Testis (tissue), 3 donors: ENCODE measurements around the gene HIC2. TPM values are rescaled to one million over a fixed set of nuclear protein-coding genes. Genes with fewer than 3 reads are reported as not detected.
A peak's percentile ranks its signal among the peaks of the same experiment; 100 is the strongest.
"Not testable (repeated sequence)": the region's sequence is repeated elsewhere in the genome, so short reads cannot be mapped to it uniquely, and the experiment has no call there.

Source experiments
- DNase-seq: peaks from one replicate; pipeline ENCODE4 v3.0.0-alpha.2; 2019
- H3K27ac ChIP-seq, 2 donors: fragments of 200-600 bp; sonication (generic); one replicate each; pipeline ENCODE4 v1.5.1; 2019
- H3K27me3 ChIP-seq: fragments of 200-600 bp; sonication (generic); one replicate; pipeline ENCODE4 v1.5.1; 2019
- H3K36me3 ChIP-seq: fragments of 200-600 bp; sonication (generic); one replicate; pipeline ENCODE4 v1.5.1; 2017; ENCODE audit warnings: low read depth; ENCODE audit errors: missing control alignments
- H3K4me1 ChIP-seq: fragments of 200-600 bp; sonication (generic); one replicate; pipeline ENCODE4 v1.5.1; 2019
- H3K4me3 ChIP-seq, 2 donors: fragments of 200-600 bp; sonication (generic); one replicate each; pipeline ENCODE4 v1.5.1; 2017 to 2019
- H3K9me3 ChIP-seq: fragments of 200-600 bp; sonication (generic); one replicate; pipeline ENCODE4 v1.5.1; 2017
- CTCF ChIP-seq, 3 experiments: fragments of 450-650 bp in 2 of 3; fragments of 200-600 bp in 1 of 3; sonication (generic) in 1 of 3; IDR thresholded peaks; one replicate each; pipeline ENCODE4 v1.5.1; 2016 to 2019; ENCODE audit warnings: antibody characterized with exemption in 3 of 3, mild to moderate bottlenecking in 2 of 3, moderate library complexity in 1 of 3
- POLR2A ChIP-seq: fragments of 450-650 bp; IDR thresholded peaks from one replicate; pipeline ENCODE4 v1.6.1; 2017; ENCODE audit warnings: antibody characterized with exemption, mild to moderate bottlenecking, moderate library complexity
- WGBS, 2 donors: methylation state at CpG; one replicate each; pipeline ENCODE4 v1.1.5; 2018; 5-methylcytosine and 5-hydroxymethylcytosine counted together
- intact Hi-C: fragments of 100-400 bp; cut with DNase I; formaldehyde crosslinking; loops from one replicate; pipeline ENCODE4 v1.15.1; 2023; ENCODE audit warnings: low total_unique reads
- polyA plus RNA-seq: library from polyadenylated mRNA; stranded (reverse); fragments of 350-450 nt; fragmentation: Illumina TruSeq; extraction: RNeasy Lipid Tissue Mini Kit (QIAGEN cat#74804); gene quantifications from one replicate; pipeline ENCODE4 v1.2.3, GENCODE V29; 2014; ENCODE audit warnings: low read depth, low replicate concordance; ENCODE audit not compliant: insufficient read depth
- total RNA-seq, 2 donors: library from RNA; depleted of rRNA; stranded (reverse); fragments of >200 nt; gene quantifications; one replicate each; pipeline ENCODE4 v1.2.3, GENCODE V29; 2016

Gene HIC2
- total and polyA plus RNA-seq, 3 donors from 2014 or later: 11.1 to 24.4 (median 24.0) TPM

DNA sequence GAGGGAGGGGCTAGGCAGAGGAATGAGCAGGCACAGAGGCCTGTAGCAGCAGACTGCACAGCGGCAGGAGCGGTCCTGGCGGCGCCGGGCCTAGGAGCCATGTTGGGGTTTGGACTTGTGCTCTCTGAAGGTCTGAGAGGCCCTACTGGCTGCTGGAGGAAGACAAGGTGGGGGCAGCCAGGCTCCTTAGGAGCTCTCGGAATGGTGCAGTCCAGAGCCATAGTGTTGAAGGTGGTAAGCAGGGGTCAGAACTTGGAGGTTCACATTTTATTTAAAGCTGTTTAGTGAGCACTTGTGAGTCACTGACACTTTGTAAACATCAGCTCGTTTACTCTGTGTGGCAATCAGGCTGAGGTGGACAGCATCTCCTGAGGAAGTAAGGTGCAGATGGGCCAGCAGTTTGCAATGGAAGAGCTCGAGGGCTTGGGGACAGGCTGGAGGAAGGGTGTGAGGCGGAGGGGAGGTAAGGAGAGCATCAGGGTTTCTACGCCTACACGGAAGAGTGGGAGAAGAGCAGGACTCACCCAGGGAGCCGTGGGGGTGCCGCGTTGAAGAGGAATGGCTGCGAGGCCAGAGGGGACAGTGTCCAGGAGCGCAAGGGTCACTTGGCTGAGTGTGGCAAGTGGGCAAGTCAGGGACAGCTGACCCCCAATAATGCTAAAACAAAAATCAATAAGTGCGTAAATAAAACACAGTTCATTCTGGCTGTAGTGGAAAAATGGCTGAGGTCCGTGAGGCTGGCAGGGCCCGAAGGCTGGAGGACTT, 40.0 kb downstream of the HIC2 start:
- intact Hi-C loops: no loop called here
- no peaks in the 10 kb centered on the region for H3K36me3 ChIP-seq
- 89 to 92% methylated on average over 19 of the region's 19 CpGs for WGBS, 2 donors
- DNase-seq: no peak
- no peak for TF ChIP-seq POLR2A
- no peak for TF ChIP-seq CTCF (IDR thresholded peaks at IDR 0.05)
- H3K27me3 ChIP-seq: no peaks in the 10 kb centered on the region
- H3K4me1 ChIP-seq: no peaks in the 10 kb centered on the region
- no peak overlapping the region for H3K27ac ChIP-seq
- no peak overlapping the region for H3K4me3 ChIP-seq
- H3K9me3 ChIP-seq: no peaks in the 10 kb centered on the region

- H3K27me3 ChIP-seq, H3K27ac ChIP-seq, H3K4me1 ChIP-seq, DNase-seq, H3K4me3 ChIP-seq, H3K9me3 ChIP-seq, H3K36me3 ChIP-seq, intact Hi-C loops: not testable (repeated sequence)
- 100% methylated on average over 1 of the region's 4 CpGs; no CpG with 5 or more reads in 1 of the 2 donors for WGBS, 2 donors
Measured at GRCh38 chr22:21462672-21463071, 45.5 kb downstream of the HIC2 start.

- no CpG with 5 or more reads among the region's 74 CpGs for WGBS, 2 donors
- intact Hi-C loops: not testable (repeated sequence)
Measured at GRCh38 chr22:21467337-21468193, 50.4 kb downstream of the HIC2 start, which contains the start of gene TMEM191C. TMEM191C (plus strand) TSS chr22:21467387; CDS start chr22:21467460, 73 bp downstream.

DNA sequence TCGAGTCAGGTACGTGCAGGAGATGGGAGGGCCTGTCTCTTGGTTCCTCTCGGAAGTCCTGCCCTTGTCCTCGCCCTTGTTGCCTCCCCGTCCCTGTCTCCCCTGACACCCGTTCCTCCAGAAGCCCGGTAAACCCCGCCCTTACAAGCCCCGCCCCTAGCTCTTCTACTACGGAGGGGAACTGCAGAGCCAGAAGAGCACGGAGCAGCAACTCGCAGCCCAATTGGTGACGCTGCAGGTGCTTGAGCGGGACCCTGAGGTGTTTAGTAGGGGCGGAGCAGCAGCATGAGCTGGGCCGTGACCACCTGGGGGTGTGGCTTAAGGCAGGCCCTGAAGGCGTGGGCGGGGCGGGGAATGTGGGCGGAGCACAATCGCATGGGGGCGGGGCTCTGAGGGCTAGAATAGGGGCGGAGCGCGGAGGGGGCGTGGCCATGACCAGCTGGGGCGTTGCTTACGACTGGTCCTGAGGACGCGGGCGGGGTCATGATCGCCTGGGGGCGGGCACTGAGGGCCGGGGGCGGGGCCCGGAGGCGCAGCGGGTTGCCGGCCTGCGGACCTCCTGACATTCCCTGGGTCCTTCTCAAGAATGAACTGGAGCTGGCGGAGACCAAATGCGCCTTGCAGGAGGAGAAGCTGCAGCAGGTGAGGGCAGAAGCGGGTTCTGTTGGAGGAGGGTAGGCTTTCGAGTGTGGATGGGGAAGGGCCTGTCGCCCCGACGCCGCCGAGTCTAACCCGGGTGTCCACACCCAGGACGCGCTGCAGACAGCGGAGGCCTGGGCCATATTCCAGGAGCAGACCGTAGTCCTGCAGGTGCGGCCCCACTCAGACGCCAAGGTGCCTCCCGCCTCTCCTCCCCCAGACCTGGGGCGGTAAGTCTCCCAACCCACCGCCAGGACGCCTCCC, 51.3 kb downstream of the HIC2 start:
- H3K27me3 ChIP-seq, H3K36me3 ChIP-seq, H3K4me1 ChIP-seq: not testable (repeated sequence)

More at GRCh38 chr22:21467337-21468193, 50.4 kb downstream of the HIC2 start, which contains the start of gene TMEM191C:
- not testable (repeated sequence) for H3K4me1 ChIP-seq, H3K27me3 ChIP-seq, DNase-seq, H3K9me3 ChIP-seq, H3K36me3 ChIP-seq, H3K27ac ChIP-seq
- peak within 1 kb of the TSS in 1 of 2 donors; percentile 31 for H3K4me3 ChIP-seq

DNA sequence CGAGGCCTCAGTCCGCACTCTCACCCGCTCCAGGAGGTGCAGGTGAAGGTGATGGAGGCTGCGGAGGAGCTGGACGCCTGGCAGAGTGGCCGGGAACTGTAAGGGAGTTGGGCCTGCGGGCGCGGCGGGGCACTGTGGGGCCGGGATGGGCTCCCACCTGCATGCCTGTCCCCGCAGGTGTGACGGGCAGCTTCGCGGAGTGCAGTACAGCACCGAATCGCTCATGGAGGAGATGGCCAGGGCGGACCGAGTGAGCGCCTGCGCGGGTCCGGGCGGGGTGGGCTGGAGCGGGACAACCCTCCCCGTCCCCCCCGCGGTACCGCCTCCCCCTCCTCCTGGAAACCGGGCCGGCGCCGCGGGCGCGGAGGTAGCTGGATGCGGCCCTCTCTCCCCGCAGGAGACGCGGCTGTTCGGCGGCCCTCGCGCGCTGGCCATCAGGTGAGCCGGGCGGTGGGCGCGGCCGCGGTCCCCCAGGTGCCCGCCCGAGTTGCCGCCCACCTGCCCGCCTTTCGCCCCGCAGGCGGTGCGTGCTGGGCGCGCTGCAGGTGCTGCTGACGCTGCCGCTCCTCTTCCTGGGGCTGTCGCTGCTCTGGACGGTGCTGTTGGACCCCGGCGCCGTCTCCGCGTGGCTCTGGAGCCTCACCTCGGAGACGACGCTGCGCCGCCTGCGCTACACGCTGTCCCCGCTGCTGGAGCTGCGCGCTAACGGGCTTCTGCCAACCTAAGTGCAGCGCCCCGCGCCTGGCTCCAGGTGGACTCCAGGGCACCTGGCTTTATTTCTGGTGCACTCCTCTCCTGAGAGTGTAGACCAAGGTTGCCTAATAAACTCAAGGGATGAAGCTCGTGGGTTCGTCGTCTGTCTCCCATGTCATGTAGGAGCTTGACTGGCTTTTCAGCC, 52.2 kb downstream of the HIC2 start:
- H3K4me1 ChIP-seq, DNase-seq, H3K9me3 ChIP-seq, H3K27ac ChIP-seq, intact Hi-C loops, H3K36me3 ChIP-seq, H3K4me3 ChIP-seq, H3K27me3 ChIP-seq: not testable (repeated sequence)
- 46% methylated on average over 43 of the region's 87 CpGs; no CpG with 5 or more reads in 1 of the 2 donors for WGBS, 2 donors

More for the DNA sequence above, 51.3 kb downstream of the HIC2 start:
- DNase-seq: peak; percentile 94
- H3K9me3 ChIP-seq, intact Hi-C loops, H3K27ac ChIP-seq: not testable (repeated sequence)
- WGBS, 2 donors: 0% methylated on average over 1 to 10 of the region's 60 CpGs
- peak overlapping the region in 1 of 2 donors; percentile 31 for H3K4me3 ChIP-seq

DNA sequence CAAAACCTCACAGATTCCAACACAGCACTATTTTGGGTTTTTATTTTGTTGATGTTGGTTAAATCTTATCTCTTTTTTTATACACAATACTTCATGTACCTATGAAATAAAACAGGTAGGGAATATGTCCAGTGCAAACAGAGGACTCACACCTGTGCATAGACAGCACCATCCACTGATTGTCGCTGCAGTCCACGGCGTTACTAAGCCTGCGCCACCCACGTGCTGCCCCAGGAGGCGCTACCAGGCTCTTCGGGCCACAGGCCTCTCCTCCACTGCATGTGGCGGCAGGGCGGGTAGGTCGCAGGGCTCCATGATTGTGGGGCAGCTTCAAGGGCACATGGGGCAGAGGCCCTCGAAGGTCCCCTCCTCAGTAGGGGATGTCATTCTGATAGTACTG, 55.8 kb downstream of the HIC2 start:
- H3K9me3 ChIP-seq, H3K36me3 ChIP-seq, H3K27ac ChIP-seq, DNase-seq, H3K4me3 ChIP-seq, intact Hi-C loops, H3K27me3 ChIP-seq, H3K4me1 ChIP-seq: not testable (repeated sequence)
- no CpG with 5 or more reads among the region's 11 CpGs for WGBS, 2 donors

GRCh38 chr22:21473664-21474063, 56.5 kb downstream of the HIC2 start:
- WGBS, 2 donors: no CpG with 5 or more reads among the region's 13 CpGs
- H3K4me1 ChIP-seq, intact Hi-C loops, DNase-seq, H3K36me3 ChIP-seq, H3K4me3 ChIP-seq, H3K9me3 ChIP-seq, H3K27me3 ChIP-seq, H3K27ac ChIP-seq: not testable (repeated sequence)

DNA sequence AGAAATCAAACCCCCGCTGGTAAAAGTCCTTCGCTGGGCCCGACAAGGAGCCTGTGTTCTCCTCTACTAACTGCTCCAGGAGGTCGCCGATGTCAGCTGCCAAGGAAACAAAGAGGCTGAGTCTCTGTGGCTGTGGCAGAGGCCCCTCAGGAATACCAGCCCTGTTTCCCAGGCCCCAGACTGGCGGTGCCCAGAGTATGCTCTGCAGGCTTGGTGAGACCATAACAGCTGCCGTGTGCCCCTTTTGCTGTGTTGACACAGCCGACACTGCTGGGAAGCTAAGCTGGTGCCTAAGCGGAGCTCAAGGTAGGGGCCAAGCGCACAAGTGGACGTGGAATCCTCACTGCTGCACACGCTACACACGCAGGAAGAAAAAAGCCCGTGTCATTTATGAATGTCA, 66.9 kb downstream of the HIC2 start:
- H3K36me3 ChIP-seq, H3K27ac ChIP-seq, DNase-seq, H3K9me3 ChIP-seq, H3K27me3 ChIP-seq, H3K4me3 ChIP-seq, H3K4me1 ChIP-seq, intact Hi-C loops: not testable (repeated sequence)
- WGBS, 2 donors: 96% methylated on average over 6 of the region's 14 CpGs; no CpG with 5 or more reads in 1 of the 2 donors

GRCh38 chr22:21487723-21488122, 70.6 kb downstream of the HIC2 start:
- H3K4me3 ChIP-seq, H3K36me3 ChIP-seq, H3K4me1 ChIP-seq, H3K9me3 ChIP-seq, H3K27ac ChIP-seq, intact Hi-C loops, DNase-seq, H3K27me3 ChIP-seq: not testable (repeated sequence)
- 77% methylated on average over 6 of the region's 17 CpGs; no CpG with 5 or more reads in 1 of the 2 donors for WGBS, 2 donors
